ENCODE measurements around the gene BCAP29.
"Not testable (repeated sequence)": the region's sequence is repeated elsewhere in the genome, so short reads cannot be mapped to it uniquely, and the experiment has no call there.

BCAP29 gene

DNA sequence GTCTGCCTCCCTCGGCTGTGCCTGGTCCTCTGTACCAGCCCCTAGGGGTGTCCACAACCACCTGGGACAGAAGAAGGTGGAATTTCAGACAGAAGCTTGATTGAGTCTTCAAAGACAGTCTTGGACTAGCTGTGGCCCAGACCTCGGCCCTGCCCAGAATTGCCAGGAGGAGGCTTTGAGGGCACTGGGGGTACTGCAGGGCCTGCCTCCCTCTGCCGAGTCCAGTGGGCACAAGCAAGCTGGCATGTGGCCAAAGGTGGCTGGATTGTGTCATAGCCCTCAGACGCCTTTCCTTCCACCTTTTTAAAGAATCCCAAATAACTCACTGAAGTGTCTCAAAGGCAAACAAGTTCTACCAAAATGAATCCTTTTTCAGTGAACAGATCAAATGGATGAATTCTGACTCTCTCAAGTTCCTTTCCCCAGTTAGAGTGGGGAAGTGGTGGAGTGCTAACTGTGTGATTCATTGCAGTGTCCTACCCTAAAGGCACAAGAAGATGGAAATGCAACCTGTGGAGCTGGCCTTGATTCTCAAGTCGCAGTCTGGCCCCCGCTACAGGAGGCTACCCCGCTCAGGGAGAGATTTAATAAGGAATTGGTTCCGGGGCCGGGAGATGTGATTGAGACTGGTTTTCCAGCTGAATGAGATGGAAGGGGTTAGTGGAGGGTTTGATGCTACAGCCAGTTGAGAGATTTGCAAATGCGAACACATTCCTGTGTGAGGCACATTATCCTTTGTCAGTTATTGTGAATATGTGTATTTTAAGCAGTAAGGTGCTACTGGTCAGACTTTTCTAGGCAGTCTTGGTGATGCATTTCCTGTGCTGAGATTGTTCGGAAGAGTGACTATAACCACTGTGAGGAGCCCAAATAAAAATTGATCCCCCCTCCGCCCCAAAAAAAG lies 51.8 kb downstream of the BCAP29 start:
- Histone ChIP-seq H3K36me3 (ENCODE audit: insufficient read depth) (no peaks in the 10 kb centered on the region), H3K79me2 (ENCODE audit: insufficient read depth, low read depth) (no peaks in the 10 kb centered on the region), H2AFZ (ENCODE audit: low read depth) (no peak overlapping the region), H3K27me3 (ENCODE audit: insufficient read depth, low read depth) (no peaks in the 10 kb centered on the region), H4K20me1 (ENCODE audit: insufficient read depth) (no peaks in the 10 kb centered on the region), H3K9ac (no peak overlapping the region), H3K27ac (no peak overlapping the region), H3K4me3 (IDR thresholded peaks at IDR 0.05; ENCODE audit: insufficient read depth, low read depth, low read length) (no peak overlapping the region), H3K4me1 (ENCODE audit: low read depth, poor library complexity, severe bottlenecking) (no peaks in the 10 kb centered on the region), H3K4me2 (no peak overlapping the region)
- TF ChIP-seq, protein P1, sequence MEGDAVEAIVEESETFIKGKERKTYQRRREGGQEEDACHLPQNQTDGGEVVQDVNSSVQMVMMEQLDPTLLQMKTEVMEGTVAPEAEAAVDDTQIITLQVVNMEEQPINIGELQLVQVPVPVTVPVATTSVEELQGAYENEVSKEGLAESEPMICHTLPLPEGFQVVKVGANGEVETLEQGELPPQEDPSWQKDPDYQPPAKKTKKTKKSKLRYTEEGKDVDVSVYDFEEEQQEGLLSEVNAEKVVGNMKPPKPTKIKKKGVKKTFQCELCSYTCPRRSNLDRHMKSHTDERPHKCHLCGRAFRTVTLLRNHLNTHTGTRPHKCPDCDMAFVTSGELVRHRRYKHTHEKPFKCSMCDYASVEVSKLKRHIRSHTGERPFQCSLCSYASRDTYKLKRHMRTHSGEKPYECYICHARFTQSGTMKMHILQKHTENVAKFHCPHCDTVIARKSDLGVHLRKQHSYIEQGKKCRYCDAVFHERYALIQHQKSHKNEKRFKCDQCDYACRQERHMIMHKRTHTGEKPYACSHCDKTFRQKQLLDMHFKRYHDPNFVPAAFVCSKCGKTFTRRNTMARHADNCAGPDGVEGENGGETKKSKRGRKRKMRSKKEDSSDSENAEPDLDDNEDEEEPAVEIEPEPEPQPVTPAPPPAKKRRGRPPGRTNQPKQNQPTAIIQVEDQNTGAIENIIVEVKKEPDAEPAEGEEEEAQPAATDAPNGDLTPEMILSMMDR (conservative IDR thresholded peaks at IDR 0.05; ENCODE audit: low read depth, low read length), result no peak

DNA sequence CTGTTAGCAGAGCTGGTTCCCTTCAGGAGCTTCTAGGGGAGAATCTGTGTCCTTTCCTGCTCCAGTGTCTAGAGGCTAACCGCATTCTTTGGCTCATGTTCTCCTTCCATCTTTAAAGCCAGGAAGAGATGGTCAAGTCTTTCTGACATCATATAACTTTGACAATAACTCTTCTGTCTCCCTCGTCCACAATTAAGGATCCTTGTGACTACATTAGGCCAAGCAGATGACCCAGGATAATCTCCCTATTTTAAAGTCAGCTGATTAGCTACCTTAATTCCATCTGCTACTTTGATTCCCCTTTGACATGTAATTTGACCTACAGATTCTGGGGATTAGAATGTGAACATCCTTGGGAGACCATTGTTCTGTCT lies 52.4 kb downstream of the BCAP29 start:
- no peak overlapping the region for H2AFZ ChIP-seq (ENCODE audit: low read depth)
- H3K9ac ChIP-seq, result no peak overlapping the region
- TF ChIP-seq, protein P1 (conservative IDR thresholded peaks at IDR 0.05; ENCODE audit: low read depth, low read length), result no peak
- no peak overlapping the region for H3K27ac ChIP-seq
- no peaks in the 10 kb centered on the region for H4K20me1 ChIP-seq (ENCODE audit: insufficient read depth)
- no peaks in the 10 kb centered on the region for H3K36me3 ChIP-seq (ENCODE audit: insufficient read depth)
- no peaks in the 10 kb centered on the region for H3K27me3 ChIP-seq (ENCODE audit: insufficient read depth, low read depth)
- no peak overlapping the region for H3K4me3 ChIP-seq (IDR thresholded peaks at IDR 0.05; ENCODE audit: insufficient read depth, low read depth, low read length)
- H3K79me2 ChIP-seq (ENCODE audit: insufficient read depth, low read depth), result no peaks in the 10 kb centered on the region
- H3K4me1 ChIP-seq (ENCODE audit: low read depth, poor library complexity, severe bottlenecking), result no peaks in the 10 kb centered on the region
- no peak overlapping the region for H3K4me2 ChIP-seq

DNA sequence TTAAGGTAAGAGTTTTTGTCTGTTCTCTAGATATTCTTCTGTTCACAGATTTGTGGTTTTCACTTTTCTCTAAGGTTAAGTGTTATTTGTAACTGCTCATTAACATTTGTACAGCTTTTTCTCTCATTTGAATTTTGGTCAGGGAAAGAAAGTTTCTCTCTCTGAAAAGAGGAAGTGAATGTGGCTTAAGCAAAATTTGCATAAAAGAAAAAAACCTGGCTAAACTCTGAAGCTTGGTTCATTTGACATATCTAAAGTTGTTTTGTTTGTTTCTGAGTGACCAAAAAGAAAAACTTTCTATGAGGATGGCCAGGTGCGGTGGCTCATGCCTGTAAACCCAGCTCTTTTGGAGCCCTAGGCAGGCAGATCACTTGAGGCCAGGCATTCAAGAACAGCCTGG lies 58.5 kb downstream of the BCAP29 start:
- Histone ChIP-seq H2AFZ (ENCODE audit: low read depth) (no peak overlapping the region), H3K4me1 (ENCODE audit: low read depth, poor library complexity, severe bottlenecking) (peaks cover 6% of the 10 kb centered on the region), H3K27me3 (ENCODE audit: insufficient read depth, low read depth) (no peaks in the 10 kb centered on the region), H3K27ac (no peak overlapping the region), H3K36me3 (ENCODE audit: insufficient read depth) (no peaks in the 10 kb centered on the region), H3K4me2 (no peak overlapping the region), H4K20me1 (ENCODE audit: insufficient read depth) (no peaks in the 10 kb centered on the region), H3K79me2 (ENCODE audit: insufficient read depth, low read depth) (no peaks in the 10 kb centered on the region), H3K4me3 (IDR thresholded peaks at IDR 0.05; ENCODE audit: insufficient read depth, low read depth, low read length) (no peak overlapping the region), H3K9ac (no peak overlapping the region)
- TF ChIP-seq, protein P1 (conservative IDR thresholded peaks at IDR 0.05; ENCODE audit: low read depth, low read length), result no peak

DNA sequence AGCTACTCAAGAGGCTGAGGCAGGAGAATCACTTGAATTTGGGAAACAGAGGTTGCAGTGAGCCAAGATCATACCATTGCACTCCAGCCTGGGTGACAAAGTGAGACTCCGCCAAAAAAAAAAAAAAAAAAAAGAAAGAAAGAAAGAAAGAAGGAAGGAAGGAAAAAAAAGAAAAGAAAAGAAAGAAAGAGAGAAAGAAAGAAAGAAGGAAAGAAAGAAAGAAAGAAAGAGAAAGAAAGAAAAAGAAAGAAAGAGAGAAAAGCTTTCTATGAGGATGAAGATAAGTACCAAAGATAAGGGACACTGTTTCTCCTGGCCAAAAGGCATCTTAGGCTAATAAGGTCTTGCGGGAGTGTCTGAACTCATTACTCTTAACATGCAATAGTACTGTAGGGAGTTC lies 59.0 kb downstream of the BCAP29 start:
- H3K36me3 ChIP-seq (ENCODE audit: insufficient read depth); H3K4me3 ChIP-seq (IDR thresholded peaks at IDR 0.05; ENCODE audit: insufficient read depth, low read depth, low read length); H3K27ac ChIP-seq; H2AFZ ChIP-seq (ENCODE audit: low read depth); H3K9ac ChIP-seq; H3K79me2 ChIP-seq (ENCODE audit: insufficient read depth, low read depth); H3K27me3 ChIP-seq (ENCODE audit: insufficient read depth, low read depth); H3K4me1 ChIP-seq (ENCODE audit: low read depth, poor library complexity, severe bottlenecking); H3K4me2 ChIP-seq; H4K20me1 ChIP-seq (ENCODE audit: insufficient read depth): not testable (repeated sequence)

DNA sequence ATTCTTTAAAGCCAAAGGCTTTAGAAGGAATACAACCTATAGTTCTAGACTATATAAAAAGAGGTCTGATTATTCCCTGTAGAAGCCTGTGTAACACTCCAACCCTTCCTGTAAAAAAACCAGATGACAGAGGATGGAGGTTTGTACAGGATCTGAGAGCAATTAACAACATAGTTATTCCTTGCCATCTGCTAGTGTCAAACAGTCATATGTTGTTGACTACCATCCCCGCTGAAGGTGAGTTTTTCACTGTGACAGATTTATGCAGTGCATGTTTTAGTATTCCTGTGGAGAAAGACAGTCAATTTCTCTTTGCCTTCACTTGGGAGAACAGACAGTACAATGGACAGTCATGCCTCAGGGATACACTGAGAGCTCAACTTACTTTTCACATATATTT lies 61.6 kb downstream of the BCAP29 start:
- Histone ChIP-seq H3K36me3 (ENCODE audit: insufficient read depth) (no peaks in the 10 kb centered on the region), H2AFZ (ENCODE audit: low read depth) (no peak overlapping the region), H3K79me2 (ENCODE audit: insufficient read depth, low read depth) (no peaks in the 10 kb centered on the region), H3K27ac (no peak overlapping the region), H4K20me1 (ENCODE audit: insufficient read depth) (no peaks in the 10 kb centered on the region), H3K27me3 (ENCODE audit: insufficient read depth, low read depth) (no peaks in the 10 kb centered on the region), H3K9ac (no peak overlapping the region), H3K4me2 (no peak overlapping the region), H3K4me3 (IDR thresholded peaks at IDR 0.05; ENCODE audit: insufficient read depth, low read depth, low read length) (no peak overlapping the region), H3K4me1 (ENCODE audit: low read depth, poor library complexity, severe bottlenecking) (peaks cover 6% of the 10 kb centered on the region)
- TF ChIP-seq, protein P1 (conservative IDR thresholded peaks at IDR 0.05; ENCODE audit: low read depth, low read length), result no peak
